AG09309 (cell line): ENCODE results near the gene FBXL13.
"Not testable (repeated sequence)": the region's sequence is repeated elsewhere in the genome, so short reads cannot be mapped to it uniquely, and the experiment has no call there.

Source experiments
- DNase-seq: peaks from one replicate; pipeline ENCODE4 v3.0.0-alpha.2; 2010; ENCODE audit warnings: low read depth
- H3K4me3 ChIP-seq: 2 replicates; pipeline ENCODE4 v1.5.1; 2011; ENCODE audit warnings: mild to moderate bottlenecking, low read depth, low read length, moderate library complexity; ENCODE audit not compliant: control insufficient read depth
- CTCF ChIP-seq: IDR thresholded peaks from 2 replicates; pipeline ENCODE4 v1.5.1; 2011; ENCODE audit warnings: mild to moderate bottlenecking, low read depth, low read length, inconsistent platforms; ENCODE audit not compliant: insufficient read depth, control insufficient read depth; ENCODE audit errors: missing control alignments

Gene FBXL13

GRCh38 chr7:102814025-102814471 is 260.5 kb downstream of the FBXL13 start:
- no peak for TF ChIP-seq CTCF
- DNase-seq = no peak
- no peak overlapping the region for H3K4me3 ChIP-seq

- no peak overlapping the region for H3K4me3 ChIP-seq
- no peak for DNase-seq
- TF ChIP-seq CTCF = no peak
Observed at GRCh38 chr7:102813191-102814024, 261.2 kb downstream of the FBXL13 start.

GRCh38 chr7:102811942-102812678 is 262.5 kb downstream of the FBXL13 start:
- no peak for DNase-seq
- H3K4me3 ChIP-seq = no peak overlapping the region
- TF ChIP-seq CTCF = no peak

- DNase-seq = no peak
- H3K4me3 ChIP-seq = no peak overlapping the region
- no peak for TF ChIP-seq CTCF
Observed at GRCh38 chr7:102810916-102811315, 263.7 kb downstream of the FBXL13 start.

- no peak overlapping the region for H3K4me3 ChIP-seq
- no peak for DNase-seq
- TF ChIP-seq CTCF = no peak
Observed at GRCh38 chr7:102806613-102807012, 268.0 kb downstream of the FBXL13 start.

- not testable (repeated sequence) for H3K4me3 ChIP-seq, DNase-seq
Observed at GRCh38 chr7:102795987-102796595, 278.5 kb downstream of the FBXL13 start.

- not testable (repeated sequence) for H3K4me3 ChIP-seq, DNase-seq
Observed at GRCh38 chr7:102794567-102794966, 280.0 kb downstream of the FBXL13 start.

GRCh38 chr7:102791831-102792230 is 282.8 kb downstream of the FBXL13 start:
- H3K4me3 ChIP-seq, DNase-seq: not testable (repeated sequence)

GRCh38 chr7:102791367-102791766 is 283.2 kb downstream of the FBXL13 start:
- not testable (repeated sequence) for DNase-seq, H3K4me3 ChIP-seq

GRCh38 chr7:102790364-102791100 is 284.1 kb downstream of the FBXL13 start:
- DNase-seq, H3K4me3 ChIP-seq: not testable (repeated sequence)

- not testable (repeated sequence) for DNase-seq, H3K4me3 ChIP-seq
Observed at GRCh38 chr7:102788770-102789169, 285.8 kb downstream of the FBXL13 start.
